ENCODE results near the gene HSH2D.

DNA sequence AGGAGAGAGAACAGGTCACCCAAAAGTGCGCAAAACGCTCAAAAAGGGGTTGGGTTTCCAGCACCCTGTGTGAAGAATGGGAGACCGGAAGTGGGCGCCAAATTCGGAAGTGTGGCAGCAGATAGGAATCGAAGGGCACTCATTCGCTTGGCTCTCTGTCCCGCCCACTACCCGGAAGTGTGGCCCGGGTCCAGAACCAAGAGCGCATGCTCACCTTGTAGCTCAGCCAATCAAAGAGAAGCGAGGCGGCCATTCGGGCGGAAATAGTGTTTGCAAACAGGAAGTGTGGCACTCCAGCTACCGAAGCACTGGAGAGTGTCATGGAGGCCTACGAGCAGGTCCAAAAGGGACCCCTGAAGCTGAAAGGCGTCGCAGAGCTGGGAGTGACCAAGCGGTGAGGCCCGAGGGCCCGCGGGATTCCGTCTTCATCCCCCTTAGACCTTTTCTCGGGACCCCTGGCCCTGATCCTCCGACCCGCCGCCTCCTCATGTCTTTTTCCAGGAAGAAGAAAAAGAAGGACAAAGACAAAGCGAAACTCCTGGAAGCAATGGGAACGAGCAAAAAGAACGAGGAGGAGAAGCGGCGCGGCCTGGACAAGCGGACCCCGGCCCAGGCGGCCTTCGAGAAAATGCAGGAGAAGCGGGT, 41.8 kb downstream of the HSH2D start, which contains the start of gene FAM32A:
- TF ChIP-seq, protein P1, sequence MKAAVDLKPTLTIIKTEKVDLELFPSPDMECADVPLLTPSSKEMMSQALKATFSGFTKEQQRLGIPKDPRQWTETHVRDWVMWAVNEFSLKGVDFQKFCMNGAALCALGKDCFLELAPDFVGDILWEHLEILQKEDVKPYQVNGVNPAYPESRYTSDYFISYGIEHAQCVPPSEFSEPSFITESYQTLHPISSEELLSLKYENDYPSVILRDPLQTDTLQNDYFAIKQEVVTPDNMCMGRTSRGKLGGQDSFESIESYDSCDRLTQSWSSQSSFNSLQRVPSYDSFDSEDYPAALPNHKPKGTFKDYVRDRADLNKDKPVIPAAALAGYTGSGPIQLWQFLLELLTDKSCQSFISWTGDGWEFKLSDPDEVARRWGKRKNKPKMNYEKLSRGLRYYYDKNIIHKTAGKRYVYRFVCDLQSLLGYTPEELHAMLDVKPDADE (CRISPR knock-in tag; IDR thresholded peaks at IDR 0.05) = no peak
- TF ChIP-seq CEBPB (IDR thresholded peaks at IDR 0.05; ENCODE audit: borderline replicate concordance, low read depth, low read length) = no peak
- TF ChIP-seq ZKSCAN8 (CRISPR knock-in tag; IDR thresholded peaks at IDR 0.05; ENCODE audit: borderline replicate concordance) = no peak
- peak; percentile 79 to 95 for TF ChIP-seq POLR2A (IDR thresholded peaks at IDR 0.05; ENCODE audit: insufficient read depth in 1 of 2, low read depth in 2 of 2, low read length in 2 of 2)
- TF ChIP-seq ZBTB8A (CRISPR knock-in tag; IDR thresholded peaks at IDR 0.05; ENCODE audit: borderline replicate concordance, low read depth) = no peak
- TF ChIP-seq ZZZ3 (CRISPR knock-in tag; IDR thresholded peaks at IDR 0.05; ENCODE audit: borderline replicate concordance) = no peak; the same call in 1 of the 2 replicates
- TF ChIP-seq, protein P2, sequence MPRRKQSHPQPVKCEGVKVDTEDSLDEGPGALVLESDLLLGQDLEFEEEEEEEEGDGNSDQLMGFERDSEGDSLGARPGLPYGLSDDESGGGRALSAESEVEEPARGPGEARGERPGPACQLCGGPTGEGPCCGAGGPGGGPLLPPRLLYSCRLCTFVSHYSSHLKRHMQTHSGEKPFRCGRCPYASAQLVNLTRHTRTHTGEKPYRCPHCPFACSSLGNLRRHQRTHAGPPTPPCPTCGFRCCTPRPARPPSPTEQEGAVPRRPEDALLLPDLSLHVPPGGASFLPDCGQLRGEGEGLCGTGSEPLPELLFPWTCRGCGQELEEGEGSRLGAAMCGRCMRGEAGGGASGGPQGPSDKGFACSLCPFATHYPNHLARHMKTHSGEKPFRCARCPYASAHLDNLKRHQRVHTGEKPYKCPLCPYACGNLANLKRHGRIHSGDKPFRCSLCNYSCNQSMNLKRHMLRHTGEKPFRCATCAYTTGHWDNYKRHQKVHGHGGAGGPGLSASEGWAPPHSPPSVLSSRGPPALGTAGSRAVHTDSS (CRISPR knock-in tag; conservative IDR thresholded peaks at IDR 0.05) = no peak
- no peak for TF ChIP-seq SP1 (IDR thresholded peaks at IDR 0.05)
- 0 out of 2 replicates have a peak, but pooled peaks have one; percentile 19 for TF ChIP-seq SP1 (CRISPR knock-in tag; IDR thresholded peaks at IDR 0.05)
- TF ChIP-seq ZNF124 (CRISPR knock-in tag; IDR thresholded peaks at IDR 0.05) = no peak
- TF ChIP-seq MYC (CRISPR knock-in tag; IDR thresholded peaks at IDR 0.05; ENCODE audit: borderline replicate concordance) = no peak
- TF ChIP-seq POLR2AphosphoS5 (IDR thresholded peaks at IDR 0.05; ENCODE audit: low read depth, low read length) = peak; percentile 81
- TF ChIP-seq ZNF343 (CRISPR knock-in tag; IDR thresholded peaks at IDR 0.05) = no peak; the same call in 1 of the 2 replicates
- TF ChIP-seq BRD4 (CRISPR knock-in tag; IDR thresholded peaks at IDR 0.05) = no peak
- TF ChIP-seq ZNF792 (CRISPR knock-in tag; IDR thresholded peaks at IDR 0.05) = no peak
